OCI-LY3 (cell line): Measurements from ENCODE around the gene GPER1.

Experiments used
- H2AFZ ChIP-seq: fragments of 200-600, 300-600 bp; shearing (Covaris generic); 2 replicates; pipeline ENCODE4 v1.6.0; 2014; ENCODE audit warnings: antibody characterized with exemption, low read depth, low read length
- H3K27ac ChIP-seq: fragments of 200-600, 300-600 bp; sonication (generic); 2 replicates; pipeline ENCODE4 v1.5.1; 2014; ENCODE audit warnings: mild to moderate bottlenecking, low read length, moderate library complexity, mixed read lengths
- H3K27me3 ChIP-seq: fragments of 200-600, 300-600 bp; sonication (generic); 2 replicates; pipeline ENCODE4 v1.6.1; 2014; ENCODE audit warnings: low read depth, low read length, mixed read lengths
- H3K36me3 ChIP-seq: fragments of 200-600, 300-600 bp; sonication (generic); replicated peaks from 2 replicates; pipeline ENCODE3; 2014; ENCODE audit warnings: low read depth, low read length, mixed read lengths
- H3K4me1 ChIP-seq: fragments of 300-600, 200-600 bp; sonication (generic); 2 replicates; pipeline ENCODE4 v1.6.1; 2014; ENCODE audit warnings: low read length, mixed read lengths
- H3K4me2 ChIP-seq: fragments of 200-600, 300-600 bp; sonication (generic); 2 replicates; pipeline ENCODE4 v1.6.1; 2014; ENCODE audit warnings: low read length, mixed read lengths
- H3K4me3 ChIP-seq: fragments of 300-600, 200-600 bp; sonication (generic); 2 replicates; pipeline ENCODE4 v1.5.1; 2014; ENCODE audit warnings: antibody characterized with exemption, mild to moderate bottlenecking, low read length, moderate library complexity
- H3K79me2 ChIP-seq: fragments of 300-600, 200-600 bp; shearing (Covaris generic); 2 replicates; pipeline ENCODE4 v1.6.1; 2014; ENCODE audit warnings: mild to moderate bottlenecking, low read length, mixed read lengths
- H3K9ac ChIP-seq: fragments of 300-600, 200-600 bp; shearing (Covaris generic); 2 replicates; pipeline ENCODE4 v1.6.0; 2014; ENCODE audit warnings: mild to moderate bottlenecking, low read length, moderate library complexity
- H3K9me3 ChIP-seq: fragments of 200-600, 300-600 bp; shearing (Covaris generic); 2 replicates; pipeline ENCODE4 v1.6.1; 2014; ENCODE audit warnings: low read length, mixed read lengths; ENCODE audit not compliant: insufficient read depth
- H4K20me1 ChIP-seq: fragments of 200-600, 300-600 bp; sonication (generic); 2 replicates; pipeline ENCODE4 v1.6.1; 2016; ENCODE audit warnings: low read length, mixed read lengths; ENCODE audit not compliant: insufficient read depth
- CTCF ChIP-seq: fragments of 200-600, 300-600 bp; sonication (generic); IDR thresholded peaks from 2 replicates; pipeline ENCODE4 v1.5.1; 2014; ENCODE audit warnings: antibody characterized with exemption, low read length, low read depth
- EZH2phosphoT487 ChIP-seq: fragments of 200-600 bp; shearing (Covaris generic); IDR thresholded peaks from 2 replicates; pipeline ENCODE4 v1.6.1; 2018; ENCODE audit warnings: antibody characterized with exemption, mixed run types, low read depth

The GPER1 gene

DNA sequence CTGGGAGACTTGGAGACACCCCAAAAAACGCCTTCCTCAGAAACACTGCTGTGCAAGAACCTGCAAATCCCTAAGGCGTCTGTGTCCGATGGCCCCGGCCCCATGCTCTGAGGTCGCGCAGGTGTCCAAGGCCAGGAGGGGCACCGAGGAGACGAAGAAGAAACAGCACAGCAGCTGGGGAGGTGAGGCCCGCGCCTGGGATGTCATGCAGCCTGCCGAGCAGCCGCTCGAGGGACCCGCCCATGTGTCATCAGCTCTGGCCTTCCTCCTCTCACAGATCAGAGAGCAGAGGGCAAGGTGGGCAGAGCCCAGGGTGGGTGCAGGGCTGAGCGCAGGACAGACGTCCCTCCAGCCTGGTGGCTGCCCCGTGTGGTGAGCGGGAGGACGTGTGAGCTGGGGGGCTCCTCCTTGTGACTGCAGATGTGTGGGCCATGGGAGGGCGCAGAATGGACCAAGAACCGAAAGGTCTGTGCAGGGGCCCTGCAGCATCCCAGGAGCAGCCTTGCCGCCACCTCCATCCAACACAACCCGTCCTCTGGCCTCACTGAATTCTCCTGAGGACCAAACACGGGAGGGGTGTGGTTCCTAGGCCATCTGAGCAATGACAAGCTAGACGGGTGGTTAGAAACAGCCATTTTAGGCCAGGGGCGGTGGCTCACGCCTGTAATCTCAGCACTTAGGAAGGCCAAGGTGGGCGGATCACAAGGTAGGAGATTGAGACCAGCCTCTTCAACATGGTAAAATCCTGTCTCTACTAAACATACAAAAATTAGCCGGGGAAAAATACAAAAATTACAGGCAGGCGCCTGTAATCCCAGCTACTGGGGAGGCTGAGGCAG is 13.1 kb upstream of the GPER1 start:
- Histone ChIP-seq H4K20me1 (no peaks in the 10 kb centered on the region), H3K27me3 (no peaks in the 10 kb centered on the region), H3K4me1 (no peaks in the 10 kb centered on the region), H3K9ac (no peak overlapping the region), H3K27ac (no peak overlapping the region), H3K79me2 (no peaks in the 10 kb centered on the region), H3K9me3 (no peaks in the 10 kb centered on the region), H3K4me3 (no peak overlapping the region), H3K4me2 (no peak overlapping the region), H2AFZ (no peak overlapping the region), H3K36me3 (no peaks in the 10 kb centered on the region)
- TF ChIP-seq EZH2phosphoT487: no peak
- TF ChIP-seq CTCF: no peak

GRCh38 chr7:1076184-1077072 is 11.5 kb upstream of the GPER1 start:
- Histone ChIP-seq H2AFZ (no peak overlapping the region), H3K27ac (no peak overlapping the region), H4K20me1 (no peaks in the 10 kb centered on the region), H3K79me2 (no peaks in the 10 kb centered on the region), H3K4me2 (no peak overlapping the region), H3K9ac (no peak overlapping the region), H3K9me3 (no peaks in the 10 kb centered on the region), H3K27me3 (no peaks in the 10 kb centered on the region), H3K36me3 (no peaks in the 10 kb centered on the region), H3K4me1 (no peaks in the 10 kb centered on the region), H3K4me3 (no peak overlapping the region)
- TF ChIP-seq CTCF: no peak
- TF ChIP-seq EZH2phosphoT487: no peak

DNA sequence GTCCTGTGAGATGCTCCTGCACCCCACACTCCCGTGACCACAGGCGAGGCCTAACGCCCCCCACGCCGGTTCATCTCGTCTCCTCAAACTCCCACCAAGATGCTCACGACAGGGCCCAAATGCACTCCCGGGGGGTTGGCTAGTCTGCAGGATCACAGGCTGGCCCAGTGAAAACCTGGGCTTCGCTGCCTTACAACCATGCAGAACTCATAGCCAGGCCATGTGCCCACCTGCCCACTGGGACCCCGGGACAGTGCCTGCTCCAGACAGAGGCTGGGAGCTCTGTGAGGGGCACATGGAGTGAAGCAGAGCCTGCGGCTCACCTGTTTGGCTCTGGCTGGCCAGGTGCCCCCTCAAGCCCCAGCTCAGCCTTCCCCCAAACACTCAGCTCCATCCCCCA is 9.4 kb upstream of the GPER1 start:
- Histone ChIP-seq H3K27ac (no peak overlapping the region), H3K36me3 (no peaks in the 10 kb centered on the region), H3K9ac (no peak overlapping the region), H3K9me3 (no peaks in the 10 kb centered on the region), H3K4me3 (no peak overlapping the region), H3K79me2 (no peaks in the 10 kb centered on the region), H3K4me2 (no peak overlapping the region), H4K20me1 (no peaks in the 10 kb centered on the region), H3K27me3 (no peaks in the 10 kb centered on the region), H2AFZ (no peak overlapping the region), H3K4me1 (no peaks in the 10 kb centered on the region)
- TF ChIP-seq EZH2phosphoT487: no peak
- no peak for TF ChIP-seq CTCF

DNA sequence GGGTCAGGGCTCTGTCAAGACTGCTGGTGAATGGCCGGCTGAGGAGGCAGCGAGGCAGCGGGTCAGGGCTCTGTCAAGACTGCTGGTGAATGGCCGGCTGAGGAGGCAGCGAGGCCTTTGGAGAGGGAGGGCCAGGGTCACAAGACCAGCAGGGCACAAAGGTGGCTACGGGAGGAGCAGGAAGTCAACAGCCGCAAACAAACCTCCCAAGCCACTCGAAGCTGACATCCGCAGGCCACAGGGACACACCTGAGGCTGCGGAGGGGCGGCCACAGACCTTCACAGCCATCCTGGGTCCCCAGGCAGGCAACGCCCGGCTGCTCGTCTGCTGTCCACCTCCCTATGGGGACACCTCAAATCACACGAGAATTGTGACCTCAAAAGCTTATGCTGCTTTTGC is 8.9 kb upstream of the GPER1 start:
- no peaks in the 10 kb centered on the region for H4K20me1 ChIP-seq
- H2AFZ ChIP-seq: no peak overlapping the region
- no peak overlapping the region for H3K9ac ChIP-seq
- no peak overlapping the region for H3K4me2 ChIP-seq
- H3K9me3 ChIP-seq: no peaks in the 10 kb centered on the region
- H3K36me3 ChIP-seq: no peaks in the 10 kb centered on the region
- H3K27me3 ChIP-seq: no peaks in the 10 kb centered on the region
- H3K27ac ChIP-seq: no peak overlapping the region
- H3K4me1 ChIP-seq: no peaks in the 10 kb centered on the region
- no peaks in the 10 kb centered on the region for H3K79me2 ChIP-seq
- H3K4me3 ChIP-seq: no peak overlapping the region
- TF ChIP-seq EZH2phosphoT487 (no peak), CTCF (no peak)
